Uterus (tissue), 2 donors: ENCODE results near the gene PSMD13.

ENCODE experiments used
- POLR2A ChIP-seq, 2 donors: fragments of 450-650 bp; IDR thresholded peaks; one replicate each; pipeline ENCODE4 v1.6.1; 2016; ENCODE audit warnings: antibody characterized with exemption in 2 of 2, mild to moderate bottlenecking in 1 of 2, moderate library complexity in 1 of 2
- TF ChIP-seq, protein P1 (sequence below), 4 experiments: fragments of 200-600 bp in 2 of 4; fragments of 450-650 bp in 2 of 4; sonication (generic) in 2 of 4; IDR thresholded peaks; one replicate each; pipeline ENCODE4 v1.5.1; 2016 to 2019; ENCODE audit warnings: antibody characterized with exemption in 4 of 4, mild to moderate bottlenecking in 2 of 4, moderate library complexity in 1 of 4

DNA sequence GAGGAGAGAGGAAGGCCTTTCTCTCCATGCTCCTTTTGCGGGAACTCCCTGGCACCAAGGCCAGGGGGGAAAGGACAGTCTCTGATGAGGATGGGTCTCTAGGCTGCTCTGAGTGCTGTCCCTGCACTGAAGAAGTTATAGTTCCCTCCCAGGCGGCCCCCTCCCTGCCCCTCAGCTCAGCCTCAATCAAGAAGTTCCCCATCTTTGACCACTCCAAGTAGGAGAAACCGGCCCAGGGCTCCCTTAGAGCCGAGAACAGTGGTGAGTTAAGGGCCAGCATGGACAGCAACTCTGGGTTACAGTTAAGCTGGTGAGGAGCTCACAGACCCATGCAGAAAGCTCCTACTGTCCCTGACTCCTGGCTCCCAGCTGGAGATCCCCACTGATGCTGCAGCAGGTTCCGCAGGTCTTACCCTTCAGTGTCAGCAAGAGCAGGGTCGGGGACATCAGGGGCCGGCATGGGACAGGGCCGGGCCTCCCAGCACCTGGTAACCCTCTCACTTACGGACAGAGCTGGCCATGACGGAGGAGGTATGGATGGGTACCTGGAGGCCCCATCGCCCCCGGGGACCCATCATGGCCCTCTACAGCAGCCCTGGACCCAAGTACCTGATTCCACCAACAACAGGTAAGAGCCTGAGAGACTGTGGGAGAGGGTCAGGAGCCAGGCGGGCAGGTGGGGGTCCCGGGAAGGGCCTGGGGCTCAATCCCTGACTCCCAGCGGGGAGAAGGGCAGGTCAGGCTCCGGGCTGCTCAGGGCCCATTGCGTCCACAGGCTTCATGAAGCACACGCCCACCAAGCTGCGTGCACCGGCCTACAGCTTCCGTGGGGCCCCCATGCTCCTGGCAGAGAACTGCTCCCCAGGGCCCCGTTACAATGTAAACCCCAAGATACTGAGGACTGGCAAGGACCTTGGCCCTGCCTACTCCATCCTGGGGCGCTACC is 39.7 kb upstream of the PSMD13 start:
- TF ChIP-seq POLR2A (IDR thresholded peaks at IDR 0.05): no peak
- TF ChIP-seq, protein P1, sequence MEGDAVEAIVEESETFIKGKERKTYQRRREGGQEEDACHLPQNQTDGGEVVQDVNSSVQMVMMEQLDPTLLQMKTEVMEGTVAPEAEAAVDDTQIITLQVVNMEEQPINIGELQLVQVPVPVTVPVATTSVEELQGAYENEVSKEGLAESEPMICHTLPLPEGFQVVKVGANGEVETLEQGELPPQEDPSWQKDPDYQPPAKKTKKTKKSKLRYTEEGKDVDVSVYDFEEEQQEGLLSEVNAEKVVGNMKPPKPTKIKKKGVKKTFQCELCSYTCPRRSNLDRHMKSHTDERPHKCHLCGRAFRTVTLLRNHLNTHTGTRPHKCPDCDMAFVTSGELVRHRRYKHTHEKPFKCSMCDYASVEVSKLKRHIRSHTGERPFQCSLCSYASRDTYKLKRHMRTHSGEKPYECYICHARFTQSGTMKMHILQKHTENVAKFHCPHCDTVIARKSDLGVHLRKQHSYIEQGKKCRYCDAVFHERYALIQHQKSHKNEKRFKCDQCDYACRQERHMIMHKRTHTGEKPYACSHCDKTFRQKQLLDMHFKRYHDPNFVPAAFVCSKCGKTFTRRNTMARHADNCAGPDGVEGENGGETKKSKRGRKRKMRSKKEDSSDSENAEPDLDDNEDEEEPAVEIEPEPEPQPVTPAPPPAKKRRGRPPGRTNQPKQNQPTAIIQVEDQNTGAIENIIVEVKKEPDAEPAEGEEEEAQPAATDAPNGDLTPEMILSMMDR (IDR thresholded peaks at IDR 0.05): no peak
